HL-60 (cell line): ENCODE measurements around the gene VPS13D.

ENCODE experiments used
- CTCF ChIP-seq: IDR thresholded peaks from one replicate; pipeline ENCODE4 v1.5.1; 2011; ENCODE audit warnings: low read length, control low read depth, inconsistent platforms; ENCODE audit not compliant: insufficient read depth
- GABPA ChIP-seq: IDR thresholded peaks from 2 replicates; pipeline ENCODE4 v1.6.1; 2012; ENCODE audit warnings: low read depth
- POLR2AphosphoS5 ChIP-seq: IDR thresholded peaks from 2 replicates; pipeline ENCODE4 v1.6.1; 2012; ENCODE audit warnings: low read depth
- REST ChIP-seq: IDR thresholded peaks from 2 replicates; pipeline ENCODE4 v1.6.1; 2012; ENCODE audit warnings: low read depth; ENCODE audit not compliant: insufficient replicate concordance
- SPI1 ChIP-seq: IDR thresholded peaks from 2 replicates; pipeline ENCODE4 v1.6.1; 2012; ENCODE audit warnings: low read depth, mild to moderate bottlenecking, borderline replicate concordance

GRCh38 chr1:12464045-12464461 is 234.2 kb downstream of the VPS13D start:
- TF ChIP-seq POLR2AphosphoS5: no peak
- no peak for TF ChIP-seq CTCF
- TF ChIP-seq SPI1: no peak
- no peak for TF ChIP-seq REST
- TF ChIP-seq GABPA: no peak
